Cardiac septum (tissue), 1 donor: ENCODE measurements around the gene TMEM270. TPM values are rescaled to one million over a fixed set of nuclear protein-coding genes. Genes with fewer than 3 reads are reported as not detected.

Source experiments
- DNase-seq: peaks from one replicate; pipeline ENCODE4 v3.0.0-alpha.2; 2020; ENCODE audit warnings: low spot score
- intact Hi-C: fragments of 100-400 bp; cut with DNase I; formaldehyde crosslinking; loops from one replicate; pipeline ENCODE4 v1.14.0; 2022
- total RNA-seq: library from RNA; stranded (reverse); fragmentation: NEBNext Ultra II Directional; extraction: Animal tissue kit (Norgen Biotek cat#: 25700); gene quantifications from one replicate; pipeline ENCODE4 v1.2.1, GENCODE V29; 2021
- donor health status: DM: no; HTN: no; CAD: no.

The TMEM270 gene
- total RNA-seq, 1 donor from 2014 or later = not detected

GRCh38 chr7:73851410-73852338 lies 9.3 kb upstream of the TMEM270 start:
- DNase-seq = no peak
- intact Hi-C loops = no loop called here

- intact Hi-C loops = no loop called here
- no peak for DNase-seq
Observed at GRCh38 chr7:73852500-73852899, 8.5 kb upstream of the TMEM270 start.

- intact Hi-C loops = loop anchor here (5.0 kb wide), 1 partner anchor 250 kb away; no protein-coding TSS in a partner anchor
- no peak for DNase-seq
Observed at GRCh38 chr7:73856941-73857340, 4.0 kb upstream of the TMEM270 start.

- intact Hi-C loops = loop anchor here (5.0 kb wide), 1 partner anchor 252 kb away; no protein-coding TSS in a partner anchor
- DNase-seq = no peak
Observed at GRCh38 chr7:73858807-73859206, 2.2 kb upstream of the TMEM270 start.

DNA sequence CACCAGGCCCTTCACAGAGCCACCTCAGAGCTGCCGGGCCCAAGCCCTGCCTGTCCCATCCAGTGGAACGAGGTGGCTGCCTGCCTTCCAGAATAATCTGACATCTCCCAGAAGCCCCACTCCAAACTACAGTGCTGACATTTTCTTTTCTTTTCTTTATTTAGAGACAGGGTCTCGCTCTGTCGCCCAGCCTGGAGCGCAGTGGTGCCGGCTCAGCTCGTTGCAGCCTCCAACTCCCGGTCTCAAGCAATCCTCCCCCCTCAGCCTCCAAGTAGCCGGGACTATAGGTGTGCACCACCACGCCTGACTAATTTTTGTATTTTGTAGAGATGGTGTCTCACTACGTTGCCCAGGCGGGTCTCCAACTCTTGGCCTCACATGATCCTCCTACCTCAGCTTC lies 346 bp downstream of the TMEM270 start:
- no peak for DNase-seq
- intact Hi-C loops = loop anchor here (10.0 kb wide), 1 partner anchor 343 kb away; no protein-coding TSS in a partner anchor

DNA sequence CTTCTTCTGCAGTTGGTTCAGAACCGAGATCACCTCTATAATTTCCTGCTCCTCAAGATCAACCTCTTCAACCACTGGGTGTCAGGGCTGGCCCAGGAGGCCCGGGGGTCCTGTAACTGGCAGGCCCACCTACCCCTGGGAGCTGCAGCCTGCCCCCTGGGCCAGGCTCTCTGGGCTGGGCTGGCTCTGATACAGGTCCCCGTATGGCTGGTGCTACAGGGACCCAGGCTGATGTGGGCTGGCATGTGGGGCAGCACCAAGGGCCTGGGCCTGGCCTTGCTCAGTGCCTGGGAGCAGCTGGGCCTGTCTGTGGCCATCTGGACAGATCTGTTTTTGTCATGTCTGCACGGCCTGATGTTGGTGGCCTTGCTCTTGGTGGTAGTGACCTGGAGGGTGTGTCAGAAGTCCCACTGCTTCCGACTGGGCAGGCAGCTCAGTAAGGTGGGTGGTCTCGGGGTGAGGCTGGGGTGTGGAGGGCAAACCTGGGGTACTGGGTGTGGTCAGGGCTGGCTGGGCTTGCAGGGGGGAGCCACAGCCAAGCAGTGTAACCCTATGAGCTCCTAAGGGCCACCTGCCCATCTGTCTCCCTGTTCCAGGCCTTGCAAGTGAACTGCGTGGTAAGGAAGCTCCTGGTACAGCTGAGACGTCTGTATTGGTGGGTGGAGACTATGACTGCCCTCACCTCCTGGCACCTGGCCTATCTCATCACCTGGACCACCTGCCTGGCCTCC lies 4.2 kb downstream of the TMEM270 start:
- intact Hi-C loops = loop anchor here (5.0 to 10.0 kb wide), 3 partner anchors 162 to 537 kb away; partner anchors contain the start of gene ELN
- DNase-seq = no peak

DNA sequence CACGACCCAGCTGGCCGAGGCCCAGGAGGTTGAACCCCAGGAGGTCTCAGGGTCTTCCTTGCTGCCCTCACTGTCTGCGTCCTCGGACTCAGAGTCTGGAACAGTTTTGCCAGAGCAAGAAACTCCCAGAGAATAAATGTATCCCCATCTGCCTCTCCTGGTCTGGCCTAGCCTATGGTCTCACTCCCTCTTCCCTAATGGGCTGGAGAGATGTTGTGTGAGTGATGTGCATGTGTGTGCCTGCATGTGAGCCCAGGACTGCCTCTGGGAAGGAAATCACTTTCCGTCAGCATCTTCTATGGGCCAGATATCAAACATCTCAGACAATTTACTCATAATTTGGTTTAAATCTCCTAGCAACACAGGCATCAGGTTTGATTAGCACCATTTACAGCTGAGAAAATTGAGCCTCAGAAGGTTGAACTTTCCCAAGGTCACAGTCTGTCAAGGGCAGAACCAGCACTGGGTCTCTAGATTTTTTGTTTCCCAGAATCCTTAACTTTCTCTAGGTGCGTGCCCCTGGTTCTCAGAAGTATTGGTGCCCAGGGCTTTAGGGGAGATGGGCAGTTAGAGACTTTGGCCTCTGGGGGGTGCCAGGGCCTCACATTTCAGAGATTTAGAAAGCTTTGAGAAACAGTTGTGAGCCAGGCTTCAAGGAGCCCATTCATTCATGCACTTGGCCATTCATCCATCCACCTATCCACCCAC lies 4.9 kb downstream of the TMEM270 start:
- intact Hi-C loops = loop anchor here (5.0 to 10.0 kb wide), 3 partner anchors 161 to 536 kb away; partner anchors contain the start of gene ELN
- DNase-seq = no peak

DNA sequence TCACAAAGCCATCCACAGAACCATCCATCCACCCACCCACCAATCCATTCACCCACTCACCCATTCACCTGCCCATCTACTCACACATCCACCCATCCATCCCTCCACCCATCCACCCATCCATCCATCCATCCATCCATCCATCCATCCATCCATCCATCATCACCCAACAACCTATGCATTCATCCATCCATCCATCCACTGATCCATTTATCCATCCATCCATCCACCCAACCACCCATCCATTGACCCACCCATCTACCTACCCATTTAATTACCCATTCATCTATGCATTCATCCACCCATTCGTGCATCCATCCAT lies 5.4 kb downstream of the TMEM270 start:
- intact Hi-C loops = loop anchor here (5.0 to 10.0 kb wide), 3 partner anchors 161 to 536 kb away; partner anchors contain the start of gene ELN

DNA sequence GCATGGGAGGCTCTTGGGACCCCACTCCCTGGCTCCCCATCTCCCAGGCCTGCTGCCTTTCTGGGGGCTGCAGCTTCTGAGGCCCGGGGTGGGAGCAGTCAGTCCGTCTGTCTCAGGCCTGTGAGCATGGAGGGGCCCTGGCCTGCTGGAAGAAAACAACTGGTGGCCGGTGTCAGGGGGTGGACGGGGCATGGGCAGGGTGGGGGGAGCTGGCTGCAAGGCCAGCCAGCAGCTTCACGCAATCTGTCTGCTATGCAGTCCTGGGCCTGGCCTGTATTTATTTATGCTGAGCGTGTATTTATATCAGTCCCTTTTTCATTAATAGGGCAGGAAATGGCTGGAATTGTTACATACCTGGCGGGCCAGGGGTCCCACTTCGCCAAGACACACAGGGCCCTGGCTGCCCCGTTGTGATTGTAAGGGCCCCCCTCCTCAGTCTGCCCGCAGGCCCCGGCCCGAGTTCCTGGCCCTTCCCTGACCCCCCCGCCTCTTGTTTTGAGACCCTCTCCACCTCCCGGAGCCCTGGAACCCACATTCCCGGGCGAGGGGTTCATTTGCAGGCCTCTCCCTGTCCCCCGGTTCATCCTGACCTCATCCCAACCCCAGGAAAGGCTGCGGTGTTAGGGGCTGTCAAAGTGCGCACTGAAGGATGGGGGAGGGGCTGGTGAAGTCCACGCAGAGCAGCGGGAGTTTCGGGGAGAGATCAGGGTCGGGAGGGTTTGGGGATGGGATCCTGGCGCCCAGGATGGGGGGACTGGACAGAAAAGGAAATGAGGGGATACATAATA lies 8.2 kb downstream of the TMEM270 start:
- intact Hi-C loops = loop anchor here (5.0 to 10.0 kb wide), 3 partner anchors 158 to 533 kb away; partner anchors contain the start of gene ELN
- no peak for DNase-seq

More for the DNA sequence above, 5.4 kb downstream of the TMEM270 start:
- DNase-seq = no peak

DNA sequence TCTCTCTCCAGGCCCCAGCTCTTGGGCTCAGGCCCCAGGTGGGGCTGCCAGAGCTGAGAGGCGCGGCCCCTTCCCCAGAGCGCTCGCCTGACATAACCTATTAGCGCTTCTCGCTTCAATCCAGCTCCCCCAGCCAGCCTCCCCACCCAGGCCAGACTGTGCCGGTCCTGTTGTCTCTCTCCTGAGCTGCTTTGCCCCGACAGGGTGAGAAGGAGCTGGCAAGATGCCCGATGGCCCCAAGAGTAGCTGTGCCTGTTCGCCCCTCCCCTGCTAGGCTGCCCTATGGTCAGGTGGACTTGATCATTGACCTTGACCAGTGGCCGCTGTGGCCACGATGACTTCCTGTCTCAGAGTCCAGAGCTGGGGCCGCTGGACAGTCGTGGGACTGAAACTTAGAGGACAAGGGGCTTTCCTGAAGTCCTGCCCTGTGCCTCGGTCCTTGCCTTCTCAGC lies 9.1 kb downstream of the TMEM270 start:
- intact Hi-C loops = no loop called here
- DNase-seq = no peak

- intact Hi-C loops = no loop called here
- no peak for DNase-seq
Observed at GRCh38 chr7:73871163-73872011, 10.4 kb downstream of the TMEM270 start.

- intact Hi-C loops = no loop called here
- no peak for DNase-seq
Observed at GRCh38 chr7:73872056-73872908, 11.3 kb downstream of the TMEM270 start.

GRCh38 chr7:73876361-73876760 lies 15.4 kb downstream of the TMEM270 start:
- intact Hi-C loops = no loop called here
- DNase-seq = no peak

DNA sequence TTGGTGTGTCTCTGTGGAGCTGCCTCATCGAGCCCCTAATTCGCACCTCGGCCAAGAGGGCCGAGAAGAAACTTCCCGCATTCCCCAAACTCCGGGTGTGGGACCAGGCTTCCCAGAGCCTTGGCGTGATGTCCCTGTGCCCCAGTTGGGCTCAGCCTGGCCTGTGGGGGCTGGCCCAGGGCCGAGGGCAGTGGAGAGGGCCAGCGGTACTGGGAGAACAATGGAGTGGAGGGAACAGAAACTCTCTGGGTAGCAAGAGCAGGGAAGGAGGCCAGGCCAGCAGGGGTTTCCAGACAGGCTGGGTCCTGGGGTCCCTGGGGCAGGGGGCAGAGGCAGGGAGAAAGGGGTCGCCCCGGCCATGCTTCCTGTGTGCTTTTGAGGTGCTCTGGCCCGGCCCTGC lies 16.0 kb downstream of the TMEM270 start:
- no peak for DNase-seq
- intact Hi-C loops = no loop called here

DNA sequence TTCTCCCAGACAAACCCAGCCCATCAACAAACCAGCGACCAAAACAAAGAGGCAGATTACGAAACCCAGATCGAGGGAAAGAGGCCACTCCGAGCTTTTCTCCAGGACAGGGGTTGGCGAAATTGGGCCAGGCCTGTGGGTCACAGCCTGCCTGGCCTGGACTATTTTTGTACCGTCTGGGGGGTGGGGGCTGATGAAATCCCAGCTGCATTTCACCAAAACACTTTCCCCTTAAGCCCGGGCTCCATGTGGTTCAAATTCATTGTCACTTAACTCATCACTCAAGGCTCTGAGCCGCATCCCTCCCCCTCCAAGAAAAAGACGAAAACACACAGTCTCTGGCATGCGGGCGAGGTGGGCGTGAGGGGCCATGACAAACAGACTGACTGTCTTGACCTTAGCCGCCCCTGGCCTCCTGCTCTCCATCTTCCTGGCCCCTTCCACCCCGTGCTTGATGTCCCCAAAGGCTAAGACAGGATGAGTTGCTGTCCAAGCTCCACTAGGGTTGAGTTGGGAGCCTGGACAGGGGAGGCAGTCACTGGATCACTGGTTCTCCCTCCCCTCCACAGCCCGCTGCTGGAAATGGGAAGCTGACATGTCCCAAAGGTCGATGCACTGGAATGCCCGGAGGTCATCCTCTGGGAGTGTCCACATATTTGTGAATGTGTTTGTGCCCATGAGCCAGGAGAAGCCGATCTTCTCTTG lies 19.2 kb downstream of the TMEM270 start:
- intact Hi-C loops = no loop called here

DNA sequence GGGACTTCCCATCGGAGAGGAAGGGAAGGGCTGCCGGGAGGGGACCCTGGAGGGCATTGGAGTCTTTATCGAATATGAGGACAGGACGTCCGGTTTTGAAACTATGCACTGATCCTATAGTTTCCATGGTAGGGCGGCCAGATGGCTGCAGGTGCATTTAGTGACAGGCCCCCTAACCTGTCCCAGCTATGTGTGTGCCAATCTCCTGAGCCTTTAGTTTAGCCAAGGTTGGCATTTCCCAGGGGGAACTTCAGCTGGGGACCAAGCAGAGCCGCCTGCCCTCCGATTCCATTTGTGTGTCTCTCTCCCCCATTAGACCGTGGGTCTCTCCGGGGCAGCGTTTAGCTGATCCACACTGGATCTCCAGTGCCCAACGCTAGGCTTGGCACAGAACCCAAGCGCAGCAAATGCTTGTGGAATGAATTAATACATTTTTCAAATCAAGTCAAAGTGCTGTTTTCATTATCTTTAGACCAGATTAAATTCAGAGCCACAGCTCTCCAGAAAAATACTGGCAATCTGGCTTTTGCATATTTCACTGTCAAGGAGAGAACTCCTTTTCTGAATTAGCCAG lies 19.9 kb downstream of the TMEM270 start:
- no peak for DNase-seq
- intact Hi-C loops = no loop called here

More for the DNA sequence above, 19.2 kb downstream of the TMEM270 start:
- no peak for DNase-seq
